ENCODE measurements around the gene CTDNEP1. TPM values are rescaled to one million over a fixed set of nuclear protein-coding genes. Genes with fewer than 3 reads are reported as not detected.

The CTDNEP1 gene
- total RNA-seq, 4 donors from 2014 or later: 38.5 to 82.2 (median 65.9) TPM

DNA sequence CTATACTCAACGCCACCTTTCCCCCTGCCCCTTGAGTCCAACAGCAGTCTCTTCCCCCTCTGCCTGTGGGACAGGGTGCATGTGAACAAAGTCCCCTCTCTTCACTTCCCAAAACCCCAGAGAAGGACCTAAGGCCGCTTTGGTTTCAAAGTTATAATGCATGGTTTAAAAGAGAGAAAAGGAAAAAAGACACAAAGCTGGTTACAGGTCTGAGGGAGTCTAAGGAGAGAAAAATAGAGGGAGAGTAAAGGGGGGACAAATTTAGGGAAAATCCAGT, 8.1 kb downstream of the CTDNEP1 start:
- no peak for TF ChIP-seq POLR2A (IDR thresholded peaks at IDR 0.05)
- TF ChIP-seq, protein P1, sequence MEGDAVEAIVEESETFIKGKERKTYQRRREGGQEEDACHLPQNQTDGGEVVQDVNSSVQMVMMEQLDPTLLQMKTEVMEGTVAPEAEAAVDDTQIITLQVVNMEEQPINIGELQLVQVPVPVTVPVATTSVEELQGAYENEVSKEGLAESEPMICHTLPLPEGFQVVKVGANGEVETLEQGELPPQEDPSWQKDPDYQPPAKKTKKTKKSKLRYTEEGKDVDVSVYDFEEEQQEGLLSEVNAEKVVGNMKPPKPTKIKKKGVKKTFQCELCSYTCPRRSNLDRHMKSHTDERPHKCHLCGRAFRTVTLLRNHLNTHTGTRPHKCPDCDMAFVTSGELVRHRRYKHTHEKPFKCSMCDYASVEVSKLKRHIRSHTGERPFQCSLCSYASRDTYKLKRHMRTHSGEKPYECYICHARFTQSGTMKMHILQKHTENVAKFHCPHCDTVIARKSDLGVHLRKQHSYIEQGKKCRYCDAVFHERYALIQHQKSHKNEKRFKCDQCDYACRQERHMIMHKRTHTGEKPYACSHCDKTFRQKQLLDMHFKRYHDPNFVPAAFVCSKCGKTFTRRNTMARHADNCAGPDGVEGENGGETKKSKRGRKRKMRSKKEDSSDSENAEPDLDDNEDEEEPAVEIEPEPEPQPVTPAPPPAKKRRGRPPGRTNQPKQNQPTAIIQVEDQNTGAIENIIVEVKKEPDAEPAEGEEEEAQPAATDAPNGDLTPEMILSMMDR (IDR thresholded peaks at IDR 0.05): no peak
- TF ChIP-seq EP300 (IDR thresholded peaks at IDR 0.05): no peak
- H3K27me3 ChIP-seq: no peaks in the 10 kb centered on the region
- no peaks in the 10 kb centered on the region for H3K9me3 ChIP-seq
- 19 to 21% methylated on average over 2 of the region's 2 CpGs for WGBS, 2 donors
- H3K4me3 ChIP-seq: peak overlapping the region; percentile 64 to 96 (median 76)
- H3K4me1 ChIP-seq: peaks cover 3 to 47% (median 21%) of the 10 kb centered on the region in 4 donors
- H3K36me3 ChIP-seq: peaks cover 3 to 47% (median 17%) of the 10 kb centered on the region in 3 donors
- peak overlapping the region; percentile 96 to 99 (median 98) for H3K27ac ChIP-seq
- no peak for DNase-seq (ENCODE audit: low spot score in 2 of 2)

DNA sequence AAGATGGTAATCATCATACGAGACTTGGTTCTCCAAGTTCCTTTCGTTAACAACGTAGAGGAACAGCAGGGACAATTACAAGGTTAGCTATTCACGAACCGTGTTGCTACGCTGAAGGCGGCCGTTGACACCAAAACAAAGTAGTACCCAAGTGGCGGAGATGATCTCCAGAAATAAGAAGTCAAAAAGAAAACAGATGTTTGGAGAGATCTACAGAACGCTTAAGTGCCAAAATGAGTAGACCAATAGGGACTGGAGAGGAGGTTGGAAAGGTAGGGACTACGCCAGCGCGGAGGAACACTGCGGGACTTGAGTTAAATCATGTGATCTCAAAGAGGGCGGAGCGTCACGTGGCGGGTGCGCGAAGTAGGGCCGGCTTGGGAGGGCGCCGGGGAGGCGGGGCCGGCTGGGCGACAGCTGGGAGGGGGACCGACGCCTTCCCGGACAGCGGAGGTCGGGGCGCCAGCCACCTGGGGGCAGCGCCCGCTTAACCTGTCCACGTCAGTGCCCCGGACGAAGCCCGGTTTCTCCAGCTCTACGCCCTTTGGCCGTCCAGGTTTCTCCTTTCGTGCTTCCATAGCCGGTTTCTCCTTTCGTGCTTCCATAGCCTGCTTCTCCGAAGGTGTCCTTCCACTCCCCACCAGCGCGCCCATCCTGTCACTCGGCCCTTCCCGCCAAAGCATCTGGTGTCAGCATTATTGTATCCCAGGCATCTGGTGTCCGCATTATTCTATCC, 8.6 kb downstream of the CTDNEP1 start:
- TF ChIP-seq, protein P1 (IDR thresholded peaks at IDR 0.05): peak in 1 of 5 experiments; percentile 37
- peak; percentile 20 to 68 for TF ChIP-seq POLR2A (IDR thresholded peaks at IDR 0.05)
- peak; percentile 98 to 99 for TF ChIP-seq EP300 (IDR thresholded peaks at IDR 0.05)
- 1% methylated on average over 46 to 49 of the region's 49 CpGs for WGBS, 2 donors
- Histone ChIP-seq H3K27ac (peak overlapping the region; percentile 96 to 99 (median 98)), H3K27me3 (no peaks in the 10 kb centered on the region), H3K9me3 (no peaks in the 10 kb centered on the region), H3K4me1 (peaks cover 3 to 43% (median 21%) of the 10 kb centered on the region in 4 donors), H3K4me3 (peak overlapping the region; percentile 64 to 96 (median 76)), H3K36me3 (peaks cover 3 to 47% (median 17%) of the 10 kb centered on the region in 3 donors)
- DNase-seq (ENCODE audit: low spot score in 2 of 2): peak; percentile 96 to 98

GRCh38 chr17:7241783-7242716, 9.5 kb downstream of the CTDNEP1 start, which contains the start of gene GABARAP:
GABARAP (minus strand) TSS chr17:7242449; CDS start chr17:7242330, 119 bp downstream.
- Histone ChIP-seq H3K36me3 (peaks cover 3 to 46% (median 17%) of the 10 kb centered on the region in 3 donors), H3K27me3 (no peaks in the 10 kb centered on the region), H3K27ac (peak within 1 kb of the TSS; percentile 96 to 99 (median 98)), H3K4me3 (peak within 1 kb of the TSS; percentile 64 to 96 (median 76)), H3K9me3 (no peaks in the 10 kb centered on the region), H3K4me1 (peaks cover 3 to 42% (median 27%) of the 10 kb centered on the region in 4 donors)
- peak; percentile 76 to 83 for TF ChIP-seq POLR2A (IDR thresholded peaks at IDR 0.05)
- TF ChIP-seq EP300 (IDR thresholded peaks at IDR 0.05): peak; percentile 45 to 91
- TF ChIP-seq, protein P1 (IDR thresholded peaks at IDR 0.05): no peak
- WGBS, 2 donors: 0% methylated on average over 51 to 59 of the region's 62 CpGs
- DNase-seq (ENCODE audit: low spot score in 2 of 2): peak; percentile 94 to 99

DNA sequence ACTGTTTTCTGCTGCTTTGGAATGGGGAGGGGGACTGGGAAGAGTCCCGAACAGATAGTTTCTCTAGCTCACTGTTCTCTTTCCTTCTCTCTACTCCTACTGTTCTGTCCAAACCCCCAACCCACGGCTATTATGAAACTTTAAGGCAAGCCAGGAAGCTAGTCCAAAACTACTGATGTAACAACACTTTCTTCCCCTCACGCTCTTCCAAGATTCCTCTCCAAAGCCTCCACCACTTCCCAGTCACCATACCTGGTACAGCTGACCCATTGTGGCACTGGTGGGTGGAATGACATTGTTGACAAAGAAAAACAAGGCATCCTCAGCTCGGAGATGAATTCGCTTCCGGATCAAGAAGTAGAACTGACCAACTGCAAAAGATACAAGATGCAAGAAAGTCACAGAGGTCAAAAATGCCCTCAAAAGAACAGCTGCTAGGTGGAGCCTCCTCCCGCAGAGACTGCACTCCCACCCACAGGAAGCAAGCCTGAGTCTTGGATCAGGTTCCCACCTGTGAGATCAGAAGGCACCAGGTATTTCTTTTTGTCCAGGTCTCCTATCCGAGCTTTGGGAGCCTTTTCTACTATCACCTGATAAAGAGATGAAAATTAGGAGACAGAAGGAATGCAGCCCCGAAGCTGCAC, 10.3 kb downstream of the CTDNEP1 start:
- Histone ChIP-seq H3K9me3 (no peaks in the 10 kb centered on the region), H3K4me3 (peak overlapping the region; percentile 64 to 96 (median 76)), H3K27ac (peak overlapping the region; percentile 96 to 99 (median 98)), H3K4me1 (peaks cover 3 to 47% (median 28%) of the 10 kb centered on the region in 4 donors), H3K36me3 (peaks cover 3 to 44% (median 17%) of the 10 kb centered on the region in 3 donors), H3K27me3 (no peaks in the 10 kb centered on the region)
- DNase-seq (ENCODE audit: low spot score in 2 of 2): no peak
- TF ChIP-seq, protein P1 (IDR thresholded peaks at IDR 0.05): no peak
- TF ChIP-seq EP300 (IDR thresholded peaks at IDR 0.05) (no peak), POLR2A (IDR thresholded peaks at IDR 0.05) (no peak)
- WGBS, 2 donors: 30 to 37% methylated on average over 9 of the region's 9 CpGs
